GM13977 (cell line): ENCODE results near the gene PTAFR.

ENCODE experiments used
- DNase-seq: peaks from one replicate; pipeline ENCODE4 v3.0.0; 2012; ENCODE audit warnings: low spot score
- in situ Hi-C: fragments of 300-500 bp; cut with MboI; formaldehyde crosslinking; loops from one replicate; pipeline ENCODE4 v1.12.0; 2022; ENCODE audit warnings: low sequenced_read_pairs, low pct_unique_long_range_greater_than_20kb, mixed read lengths, inconsistent platforms; ENCODE audit not compliant: unreplicated experiment
- TF ChIP-seq, protein P1 (sequence below): IDR thresholded peaks from 2 replicates; pipeline ENCODE4 v1.5.1; 2012; ENCODE audit warnings: mild to moderate bottlenecking, control low read depth; ENCODE audit not compliant: insufficient read depth; ENCODE audit errors: extremely low read depth, missing control alignments

Gene PTAFR

DNA sequence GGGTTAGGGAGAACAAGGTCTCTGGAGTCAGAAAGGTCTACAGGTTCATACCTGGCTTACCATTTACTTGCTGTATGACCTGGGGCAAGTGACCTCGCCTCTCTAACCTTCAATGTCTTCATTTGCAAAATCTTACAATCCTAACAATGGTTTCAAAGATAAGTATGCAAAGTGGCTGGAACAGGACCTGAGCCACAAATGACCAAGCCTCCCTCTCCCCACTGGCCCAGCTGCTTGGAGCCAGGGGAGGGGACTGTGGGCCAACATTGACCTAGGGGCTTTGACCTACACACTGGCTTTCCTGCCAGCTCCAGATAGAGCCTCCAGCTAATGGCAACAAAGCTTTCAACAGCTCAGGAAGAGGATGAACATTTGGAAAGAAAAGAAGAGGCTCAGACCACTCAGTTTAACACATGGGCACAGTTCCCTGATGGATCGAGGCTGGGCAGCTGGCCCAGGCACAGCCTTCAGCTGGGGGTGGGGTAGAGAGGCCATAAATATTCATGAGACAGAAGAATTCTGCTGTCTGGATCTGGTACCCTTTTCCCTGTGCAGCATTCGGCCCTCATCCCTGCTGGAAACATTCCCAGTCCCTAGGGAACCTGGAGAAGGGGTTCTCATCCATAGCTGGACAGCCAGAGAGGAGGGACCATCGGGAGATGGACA, 12.9 kb downstream of the PTAFR start:
- in situ Hi-C loops, result no loop called here
- TF ChIP-seq, protein P1, sequence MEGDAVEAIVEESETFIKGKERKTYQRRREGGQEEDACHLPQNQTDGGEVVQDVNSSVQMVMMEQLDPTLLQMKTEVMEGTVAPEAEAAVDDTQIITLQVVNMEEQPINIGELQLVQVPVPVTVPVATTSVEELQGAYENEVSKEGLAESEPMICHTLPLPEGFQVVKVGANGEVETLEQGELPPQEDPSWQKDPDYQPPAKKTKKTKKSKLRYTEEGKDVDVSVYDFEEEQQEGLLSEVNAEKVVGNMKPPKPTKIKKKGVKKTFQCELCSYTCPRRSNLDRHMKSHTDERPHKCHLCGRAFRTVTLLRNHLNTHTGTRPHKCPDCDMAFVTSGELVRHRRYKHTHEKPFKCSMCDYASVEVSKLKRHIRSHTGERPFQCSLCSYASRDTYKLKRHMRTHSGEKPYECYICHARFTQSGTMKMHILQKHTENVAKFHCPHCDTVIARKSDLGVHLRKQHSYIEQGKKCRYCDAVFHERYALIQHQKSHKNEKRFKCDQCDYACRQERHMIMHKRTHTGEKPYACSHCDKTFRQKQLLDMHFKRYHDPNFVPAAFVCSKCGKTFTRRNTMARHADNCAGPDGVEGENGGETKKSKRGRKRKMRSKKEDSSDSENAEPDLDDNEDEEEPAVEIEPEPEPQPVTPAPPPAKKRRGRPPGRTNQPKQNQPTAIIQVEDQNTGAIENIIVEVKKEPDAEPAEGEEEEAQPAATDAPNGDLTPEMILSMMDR, result no peak

GRCh38 chr1:28162151-28162550, 14.3 kb downstream of the PTAFR start:
- in situ Hi-C loops, result no loop called here
- DNase-seq, result no peak
- TF ChIP-seq, protein P1, result no peak

More for the DNA sequence above, 12.9 kb downstream of the PTAFR start:
- no peak for DNase-seq

DNA sequence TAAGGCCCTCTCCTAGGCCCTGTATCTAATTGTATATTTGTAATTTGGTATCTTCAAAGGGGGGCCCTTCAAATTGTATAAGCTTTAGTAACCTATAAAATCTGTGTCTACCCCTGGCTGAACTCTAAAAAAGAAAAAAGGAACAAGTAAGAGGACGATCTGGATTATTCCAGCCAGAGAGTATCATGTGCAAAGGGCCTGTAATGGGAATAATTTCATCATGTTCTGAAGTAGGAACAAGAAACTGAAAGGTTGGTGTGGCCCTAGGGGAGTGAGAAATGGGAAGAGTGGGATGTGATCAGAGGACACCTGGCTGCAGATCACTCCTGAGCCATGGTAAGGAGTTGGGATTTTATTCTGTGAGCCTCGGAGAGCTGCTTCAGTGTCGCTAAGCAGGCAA, 14.7 kb downstream of the PTAFR start:
- TF ChIP-seq, protein P1, result no peak
- no peak for DNase-seq
- in situ Hi-C loops, result no loop called here

- TF ChIP-seq, protein P1, result no peak
- DNase-seq, result no peak
- in situ Hi-C loops, result no loop called here
Measured at GRCh38 chr1:28160782-28161266, 15.7 kb downstream of the PTAFR start.

GRCh38 chr1:28159680-28160079, 16.8 kb downstream of the PTAFR start:
- DNase-seq, result no peak
- in situ Hi-C loops, result no loop called here
- TF ChIP-seq, protein P1, result no peak

- DNase-seq, result no peak
- in situ Hi-C loops, result no loop called here
- TF ChIP-seq, protein P1, result no peak
Measured at GRCh38 chr1:28159243-28159642, 17.2 kb downstream of the PTAFR start.
